IPS-NIHi7 (cell line): Measurements from ENCODE around the gene SUFU.
"Not testable (repeated sequence)": the region's sequence is repeated elsewhere in the genome, so short reads cannot be mapped to it uniquely, and the experiment has no call there.

ENCODE experiments used
- DNase-seq: peaks from one replicate; pipeline ENCODE4 v3.0.0; 2012; ENCODE audit warnings: mixed read lengths; ENCODE audit errors: extremely low spot score

The SUFU gene

DNA sequence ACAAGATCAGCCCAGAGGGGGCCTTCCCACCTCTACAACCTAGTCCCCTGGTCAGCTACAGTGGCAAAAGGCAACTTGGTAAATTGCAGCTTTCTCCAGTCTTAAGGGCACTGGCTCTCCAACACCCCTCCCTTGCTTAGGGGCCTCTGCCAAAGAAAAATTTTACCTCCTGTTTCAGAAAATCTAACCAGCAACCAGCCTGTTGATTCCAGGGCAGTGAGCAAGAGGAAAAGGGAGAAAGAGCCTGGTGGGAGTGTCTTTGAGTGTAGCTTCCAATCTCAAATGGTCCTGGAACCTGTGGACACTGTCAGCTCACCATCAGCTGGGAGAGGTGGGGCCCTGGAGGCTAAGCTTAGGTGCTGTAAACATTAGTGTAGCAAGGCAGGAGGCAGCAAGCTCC, 24.1 kb upstream of the SUFU start:
- no peak for DNase-seq

DNA sequence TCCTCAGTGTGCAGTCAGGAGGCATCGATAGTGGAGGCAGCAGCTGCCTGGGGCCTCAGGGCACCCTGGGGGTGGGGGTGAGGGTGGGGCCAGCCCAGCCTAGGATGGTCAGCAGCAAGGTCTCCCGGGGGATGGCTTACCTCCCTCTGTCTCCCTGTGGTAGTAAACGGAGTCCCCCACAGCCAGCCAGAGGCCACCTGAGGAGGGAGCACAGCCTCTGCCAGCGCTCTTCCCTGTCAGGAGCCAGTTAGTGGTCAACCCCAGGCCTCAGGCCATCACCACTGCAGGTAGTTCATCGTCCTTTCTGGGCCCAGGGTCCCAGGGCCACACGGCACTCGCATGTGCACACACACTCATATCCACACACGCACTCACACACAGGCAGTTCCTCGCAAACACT, 23.4 kb upstream of the SUFU start:
- no peak for DNase-seq

DNA sequence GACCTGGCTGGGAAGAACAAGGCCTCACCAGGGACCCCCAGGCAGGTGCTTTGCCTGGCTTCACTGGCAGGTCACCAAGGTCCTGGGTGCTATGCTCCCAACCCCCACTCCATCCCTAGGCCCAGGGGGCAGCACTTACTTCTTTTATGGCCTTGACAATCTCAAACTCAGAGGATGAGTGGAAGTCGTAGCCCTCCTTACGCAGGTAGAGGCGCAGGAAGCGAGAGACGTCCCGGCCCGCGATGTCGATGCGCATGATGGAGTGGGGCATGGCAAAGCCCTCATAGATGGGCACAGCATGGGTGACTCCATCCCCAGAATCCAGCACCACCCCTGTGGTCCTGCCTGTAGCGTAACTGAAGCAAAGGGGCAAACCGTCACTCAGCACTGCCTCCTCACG, 19.8 kb upstream of the SUFU start:
- no peak for DNase-seq

DNA sequence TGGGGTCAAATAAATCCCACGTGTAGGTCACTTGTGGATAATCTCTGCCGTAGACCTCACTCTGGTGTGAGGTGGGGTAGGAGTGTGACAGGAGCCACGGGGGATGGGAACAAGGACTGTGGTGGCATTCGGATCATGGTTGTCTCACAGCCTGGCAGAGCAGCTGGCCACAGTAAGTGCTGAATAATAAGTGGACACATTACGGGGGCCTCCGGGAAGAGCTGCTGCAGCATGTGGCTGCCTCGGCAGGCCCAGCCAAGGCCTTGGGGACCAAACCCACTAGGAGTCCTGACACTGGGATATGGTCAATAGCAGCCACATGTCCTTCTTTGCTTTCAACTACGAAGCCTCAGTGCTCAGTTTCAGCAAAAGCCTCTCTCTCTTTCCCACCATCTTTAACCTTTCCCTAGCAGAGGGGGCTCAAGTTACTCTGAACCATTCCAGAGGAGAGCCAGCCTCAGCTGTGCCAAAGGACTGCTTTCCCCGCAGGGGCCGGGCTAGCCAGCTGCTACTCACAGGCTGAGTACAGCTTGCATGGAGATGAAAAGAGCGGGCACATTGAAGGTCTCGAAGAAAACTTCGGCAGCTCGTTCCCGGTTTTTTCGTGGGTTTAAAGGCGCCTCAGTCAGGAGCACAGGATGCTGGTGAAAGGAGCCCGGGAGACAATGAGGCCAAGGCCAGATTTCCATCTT, 18.5 kb upstream of the SUFU start:
- no peak for DNase-seq

DNA sequence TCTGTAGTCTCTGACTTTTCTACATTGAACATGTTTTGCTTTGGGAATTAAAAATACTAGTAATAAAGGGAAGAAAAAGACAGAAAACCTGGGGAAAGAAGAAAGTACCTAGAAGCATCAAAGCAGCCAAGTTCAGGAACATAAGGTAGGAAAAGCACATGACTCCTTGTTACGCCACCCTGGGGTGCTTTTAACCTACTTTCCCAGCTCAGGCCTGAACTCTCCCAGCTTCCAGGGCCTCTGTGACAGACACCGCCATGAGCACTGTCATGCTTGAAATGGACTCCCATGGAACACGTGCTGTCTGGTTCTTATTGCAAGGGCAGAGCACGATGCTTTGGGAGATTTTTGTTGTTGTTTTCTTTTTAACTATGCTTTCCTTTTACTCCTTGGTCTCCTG, 12.6 kb upstream of the SUFU start:
- no peak for DNase-seq

DNA sequence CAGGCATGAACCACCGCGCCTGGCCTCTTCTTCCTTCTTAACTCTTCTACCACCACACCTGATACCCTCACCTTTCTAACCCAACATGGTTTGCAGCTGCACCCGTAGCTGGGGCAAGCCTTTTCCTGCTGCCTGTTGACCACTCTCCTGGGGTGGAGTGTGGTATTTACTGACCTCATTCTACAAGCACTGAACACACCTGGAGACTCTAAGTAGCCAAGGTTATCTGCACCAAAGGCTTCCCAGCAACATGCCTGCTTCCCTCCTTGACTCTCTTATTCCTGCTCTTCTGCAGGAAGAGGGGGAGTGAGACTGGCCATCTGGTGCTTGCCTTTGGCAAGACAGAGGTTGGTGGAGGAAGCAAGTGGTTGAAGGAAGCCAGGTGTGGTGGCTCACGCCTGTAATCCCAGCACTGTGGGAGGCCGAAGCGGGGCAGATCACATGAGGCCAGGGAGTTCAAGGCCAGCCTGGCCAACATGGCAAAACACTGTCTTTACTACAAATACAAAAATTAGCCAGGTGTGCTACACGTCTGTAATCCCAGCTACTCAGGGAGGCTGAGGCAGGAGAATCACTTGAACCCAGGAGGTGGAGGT, 11.3 kb upstream of the SUFU start:
- DNase-seq: no peak

DNA sequence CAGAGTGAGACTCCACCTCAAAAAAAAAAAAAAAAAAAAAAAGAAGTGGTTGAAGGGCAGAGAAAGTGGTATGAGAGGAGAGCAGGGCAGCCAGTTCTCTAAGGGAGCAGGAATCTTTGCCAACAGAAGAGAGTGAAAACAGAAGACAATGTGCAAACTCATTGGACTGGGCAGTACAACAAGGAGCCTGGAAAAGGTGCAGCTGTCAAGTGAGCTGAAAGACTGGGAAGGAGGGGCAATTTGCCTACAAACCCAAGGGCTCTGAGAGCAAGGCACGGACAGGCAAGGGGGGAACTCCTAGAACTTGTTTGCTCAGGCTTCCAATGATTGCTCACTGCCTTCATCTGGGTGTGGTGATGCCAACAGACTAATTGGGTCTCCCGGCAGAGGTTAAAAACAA, 10.8 kb upstream of the SUFU start:
- DNase-seq: no peak

DNA sequence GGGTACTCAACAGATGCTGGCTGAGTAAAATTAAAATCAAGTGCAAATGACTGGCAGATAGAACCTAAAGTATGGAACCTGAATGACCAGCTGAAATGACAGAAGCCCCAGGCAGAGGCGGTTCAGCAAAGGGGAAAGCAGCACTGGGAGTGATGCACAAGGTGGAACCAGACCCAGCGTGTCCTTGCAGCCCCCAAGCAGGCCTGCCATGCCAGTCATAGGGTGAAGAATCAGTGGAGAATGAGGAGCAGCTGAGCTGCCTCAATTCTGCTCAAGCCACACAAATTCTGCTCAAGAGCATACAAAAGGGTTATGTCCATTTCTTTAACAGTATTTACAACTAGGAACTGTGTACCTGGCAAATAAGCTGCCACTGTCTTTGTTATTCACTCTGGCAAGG, 10.0 kb upstream of the SUFU start:
- DNase-seq: no peak

DNA sequence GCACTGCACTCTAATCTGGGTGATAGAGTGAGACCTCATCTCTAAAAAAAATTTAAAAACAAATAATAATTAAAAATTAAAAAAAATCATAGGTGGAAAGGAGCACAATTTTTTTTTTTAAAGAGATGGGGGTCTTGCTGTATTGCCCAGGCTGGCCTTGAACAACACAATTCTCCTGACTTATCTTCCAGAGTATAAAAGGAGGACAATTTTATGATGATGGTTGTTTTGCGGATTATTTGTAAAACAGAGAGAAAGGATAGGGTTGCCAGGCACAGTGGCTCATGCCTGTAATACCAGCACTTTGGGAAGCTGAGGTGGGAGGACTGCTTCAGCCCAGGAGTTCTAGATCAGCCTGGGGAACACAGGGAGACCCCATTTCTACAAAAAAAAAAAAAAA, 6.2 kb upstream of the SUFU start:
- no peak for DNase-seq

DNA sequence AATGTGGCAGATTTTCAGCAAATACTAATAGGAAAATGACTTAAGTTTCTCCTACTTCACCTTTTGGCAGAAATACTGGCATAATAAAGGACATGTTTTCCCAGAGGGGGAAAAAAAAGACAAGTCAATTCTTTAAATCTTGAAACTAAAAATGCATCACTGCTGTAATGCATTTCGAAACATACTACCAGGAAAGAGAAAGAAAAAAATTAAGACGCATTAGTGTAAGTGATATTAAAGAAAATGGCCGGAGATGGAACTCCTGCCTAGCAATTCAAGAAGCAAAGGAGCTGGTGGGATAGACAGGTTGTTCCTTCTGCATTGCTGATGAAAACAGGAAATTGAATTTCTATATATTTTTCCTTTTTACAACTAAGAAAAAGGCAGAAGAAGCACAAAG, 4.4 kb upstream of the SUFU start:
- DNase-seq: no peak

DNA sequence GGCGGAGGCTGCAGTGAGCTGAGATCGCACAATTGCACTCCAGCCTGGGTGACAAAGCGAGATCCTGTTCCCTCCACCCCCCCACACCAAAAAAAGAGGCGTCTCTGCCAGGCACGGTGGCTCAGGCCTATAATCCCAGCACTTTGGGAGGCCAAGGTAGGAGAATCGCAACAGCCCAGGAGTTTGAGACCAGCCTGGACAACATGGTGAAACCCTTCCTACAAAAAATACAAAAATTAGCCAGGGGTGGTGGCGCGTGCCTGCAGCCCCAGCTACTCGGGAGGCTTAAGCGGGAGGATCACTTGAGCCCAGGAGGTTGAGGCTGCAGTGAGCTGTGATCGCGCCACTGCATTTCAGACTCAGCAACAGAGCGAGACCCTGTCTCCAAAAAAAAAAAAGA, 3.1 kb upstream of the SUFU start:
- not testable (repeated sequence) for DNase-seq

DNA sequence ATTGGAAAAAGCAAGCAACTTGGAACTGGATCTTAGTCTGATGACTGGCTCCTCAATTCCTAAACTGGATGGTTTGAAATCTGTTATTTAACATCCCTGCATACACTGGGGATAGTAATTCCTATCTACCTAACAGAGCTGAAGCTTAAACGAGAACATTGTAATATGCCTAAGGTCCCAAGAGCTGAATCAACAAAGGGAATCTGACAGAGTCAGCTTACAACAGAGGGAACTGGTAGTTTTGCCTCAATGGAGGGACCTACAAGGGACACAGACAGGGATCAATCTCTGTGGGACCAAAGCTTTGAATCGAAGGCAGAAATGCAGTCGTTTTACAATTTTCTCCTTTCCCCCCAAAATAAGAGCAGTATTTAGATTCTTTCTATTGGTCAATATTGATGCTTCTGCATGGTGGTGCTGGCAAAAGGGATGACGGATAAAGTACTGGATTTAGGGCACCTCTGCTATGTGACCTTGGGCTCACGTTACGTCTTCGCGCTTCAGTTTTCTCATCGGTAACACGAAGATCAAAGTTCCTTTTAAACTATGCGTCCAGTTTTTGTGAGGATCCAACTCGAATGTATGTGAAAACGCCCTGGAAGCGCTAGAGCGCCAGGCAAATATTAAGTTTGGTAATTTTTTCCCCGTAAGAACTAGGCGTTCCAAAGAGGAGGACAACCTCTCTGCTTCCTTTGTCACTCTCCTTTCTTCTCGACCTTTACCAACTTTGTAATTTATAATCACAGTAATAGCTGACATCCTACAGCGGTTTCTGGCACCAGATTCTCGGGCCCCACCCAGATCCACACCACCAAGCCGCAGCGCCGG, 2.4 kb upstream of the SUFU start:
- DNase-seq: no peak

DNA sequence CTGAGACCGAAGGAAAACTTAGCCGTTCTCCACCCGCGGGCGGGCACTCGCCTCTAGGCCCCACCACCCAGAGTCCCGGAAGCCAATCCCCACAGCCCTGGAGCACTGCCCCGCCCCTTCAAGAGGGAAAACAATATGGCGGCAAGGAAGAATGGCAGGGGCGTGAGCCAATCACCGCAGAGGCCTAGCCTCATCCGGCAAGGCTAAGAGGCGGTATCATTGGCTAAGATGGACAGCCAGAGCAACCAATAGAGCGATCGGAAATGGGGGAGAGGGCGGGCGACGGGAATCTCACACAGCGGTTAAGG, 1.8 kb upstream of the SUFU start:
- DNase-seq: peak; percentile 99

DNA sequence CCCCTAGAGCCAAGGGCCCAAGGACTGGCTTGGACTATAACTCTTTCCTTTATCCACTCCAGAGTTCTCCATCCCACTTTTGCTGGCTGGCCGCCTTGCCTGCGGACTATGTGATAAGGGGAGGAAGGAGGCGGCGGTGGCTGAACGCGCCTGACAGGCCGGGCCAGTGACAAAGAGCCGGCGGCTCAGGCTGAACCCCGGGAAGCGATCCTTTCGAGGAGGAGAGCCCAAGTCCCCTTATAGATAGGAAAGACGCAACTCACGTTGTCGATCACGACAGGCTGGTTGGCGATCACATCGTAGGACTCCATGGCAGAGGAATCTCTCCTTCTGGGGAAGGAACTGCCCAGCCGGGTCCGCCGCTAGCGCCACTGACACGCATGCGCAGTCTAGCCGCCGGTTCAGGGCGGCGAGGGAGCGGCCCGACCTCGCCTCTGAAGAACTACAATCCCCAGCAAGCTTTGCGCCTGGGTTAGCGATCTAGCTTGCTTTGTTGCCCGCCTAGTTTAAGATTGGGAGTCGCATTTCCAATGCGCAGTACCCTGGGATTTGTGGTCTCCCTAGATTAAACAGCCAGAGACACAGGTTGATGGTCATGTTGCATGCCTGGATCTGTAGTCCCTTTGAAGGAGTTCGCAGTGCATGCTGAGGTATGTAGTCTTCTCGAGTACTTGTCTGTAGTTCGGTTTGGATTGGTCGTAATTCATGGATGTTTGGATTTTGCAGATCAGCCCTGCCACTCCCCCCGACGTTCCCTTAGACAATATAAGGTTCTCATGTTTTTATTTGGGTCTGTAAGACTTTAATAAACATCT, 1.2 kb upstream of the SUFU start, which contains the start of gene ACTR1A:
Gene ACTR1A, minus strand, starts transcription at position 376 of the 815 bp plus-strand sequence. Its CDS starts 65 bp downstream, at position 311.
- DNase-seq: peak; percentile 87

DNA sequence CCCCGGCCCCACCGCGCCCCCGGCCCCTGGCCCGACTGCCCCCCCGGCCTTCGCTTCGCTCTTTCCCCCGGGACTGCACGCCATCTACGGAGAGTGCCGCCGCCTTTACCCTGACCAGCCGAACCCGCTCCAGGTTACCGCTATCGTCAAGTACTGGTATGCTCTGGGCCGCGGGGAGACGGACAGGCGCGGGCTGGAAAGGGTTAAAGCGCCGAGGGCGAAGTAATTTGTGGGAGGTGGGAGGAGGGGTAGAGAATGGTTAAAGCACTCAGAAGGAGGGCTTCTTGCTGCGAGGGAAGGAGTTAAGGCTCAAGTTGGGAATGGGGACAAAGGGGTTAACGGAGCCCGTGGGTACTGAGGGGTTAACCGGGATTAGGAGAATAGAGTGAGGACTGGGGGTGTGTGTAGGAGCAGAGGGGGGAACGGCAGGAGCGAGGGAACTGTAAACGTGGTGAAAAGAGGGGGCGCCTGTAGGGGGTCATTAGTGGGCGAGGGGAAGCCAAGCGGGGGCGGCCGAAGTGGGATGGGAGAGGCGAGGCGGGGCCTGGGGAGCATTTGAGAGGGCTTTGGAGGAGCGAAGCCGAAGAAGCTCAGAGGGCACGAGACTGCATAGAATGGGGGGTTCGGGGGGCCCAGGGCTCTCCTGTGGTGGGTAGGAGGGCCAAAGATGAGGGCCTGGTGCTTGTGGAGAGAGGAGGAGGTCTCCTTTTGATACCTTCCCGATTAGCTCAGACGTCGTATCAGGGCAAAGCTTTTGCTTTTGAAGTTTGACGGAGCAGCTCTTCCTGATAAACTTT, 605 bp downstream of the SUFU start:
- peak; percentile 52 for DNase-seq

DNA sequence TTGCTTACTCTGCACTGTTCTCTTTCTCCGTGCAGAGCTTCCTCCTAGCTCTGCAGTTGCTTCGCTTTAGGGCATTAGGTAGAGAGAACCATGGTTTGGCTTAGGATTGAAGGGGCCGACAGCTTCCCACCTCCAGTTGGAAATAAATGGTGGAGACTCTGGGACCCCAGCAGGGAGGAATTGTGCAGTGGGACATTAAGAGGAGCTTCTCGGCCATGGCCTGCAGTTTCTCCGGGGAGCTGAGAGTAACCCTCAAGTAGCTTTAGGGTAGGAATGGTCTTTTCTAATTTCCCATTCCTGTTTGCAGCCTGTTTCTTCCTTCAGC, 1.2 kb downstream of the SUFU start:
- DNase-seq: no peak

DNA sequence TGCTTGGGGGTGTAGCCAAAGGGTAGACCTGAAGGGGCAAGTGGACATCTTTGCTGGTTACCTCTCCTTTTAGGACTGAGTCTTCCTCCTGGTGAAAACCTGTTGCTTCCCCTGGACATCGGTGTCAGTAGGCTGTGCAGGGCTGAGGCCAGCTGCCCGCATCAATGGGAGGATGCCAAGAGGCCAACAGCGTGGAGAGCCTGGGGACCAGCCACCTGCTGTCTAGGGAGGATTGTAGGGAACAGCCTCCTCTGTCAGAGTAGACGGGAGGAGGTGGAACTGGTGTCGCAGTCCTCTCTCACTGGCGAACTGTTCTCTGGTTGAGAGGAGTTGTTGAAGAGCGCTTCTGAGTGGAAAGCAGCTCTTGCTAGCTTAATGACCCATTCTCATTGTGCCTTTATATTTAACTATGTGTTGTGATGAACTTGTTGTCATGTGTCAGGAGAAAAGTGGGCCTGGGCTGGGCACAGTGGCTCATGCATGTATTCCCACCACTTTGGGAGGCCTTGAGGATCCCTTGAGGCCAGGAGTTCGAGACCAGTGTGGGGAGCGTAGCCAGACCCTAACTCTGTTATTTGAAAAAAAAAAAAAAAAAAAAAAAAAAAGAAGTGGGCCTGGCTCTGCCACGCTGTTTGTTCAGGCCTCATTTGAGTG, 1.8 kb downstream of the SUFU start:
- DNase-seq: no peak

DNA sequence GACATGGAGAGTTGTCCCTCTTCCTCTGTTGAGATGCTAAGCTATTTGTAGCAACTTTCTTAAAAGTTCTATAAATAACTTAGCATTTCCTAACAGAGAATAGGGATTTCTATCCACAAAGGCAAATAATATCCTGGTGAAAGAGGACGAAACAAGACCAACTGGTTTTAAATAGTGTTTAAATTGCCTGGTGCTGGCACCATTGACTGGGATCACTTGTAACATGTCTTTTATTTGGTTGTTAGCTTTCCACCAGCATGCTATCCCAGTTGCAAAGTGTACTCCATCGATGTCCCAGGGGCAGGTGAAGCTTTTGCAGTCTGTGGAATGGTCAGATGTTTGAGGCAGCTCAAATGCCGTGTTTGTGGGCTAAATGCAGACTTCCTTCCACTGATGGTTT, 3.7 kb downstream of the SUFU start:
- DNase-seq: no peak

DNA sequence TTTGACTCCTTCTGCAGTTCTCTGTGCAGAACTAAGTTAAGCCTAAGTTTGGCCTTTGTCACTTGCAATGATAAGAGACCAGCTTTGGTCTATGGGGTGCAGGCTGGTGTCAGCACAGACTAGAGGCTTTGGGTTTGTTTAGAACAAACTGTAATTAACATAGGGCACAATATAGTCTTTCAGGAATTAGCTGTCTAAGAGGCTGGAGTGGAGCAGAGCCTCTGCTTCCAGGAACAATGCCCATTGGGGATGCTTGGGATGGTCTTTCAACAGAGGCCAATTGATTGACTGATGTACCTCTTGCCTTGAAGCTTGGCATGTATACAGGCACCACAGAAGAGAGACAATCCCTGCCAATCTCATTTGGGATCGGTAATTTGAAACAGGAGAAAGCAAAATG, 4.7 kb downstream of the SUFU start:
- no peak for DNase-seq

DNA sequence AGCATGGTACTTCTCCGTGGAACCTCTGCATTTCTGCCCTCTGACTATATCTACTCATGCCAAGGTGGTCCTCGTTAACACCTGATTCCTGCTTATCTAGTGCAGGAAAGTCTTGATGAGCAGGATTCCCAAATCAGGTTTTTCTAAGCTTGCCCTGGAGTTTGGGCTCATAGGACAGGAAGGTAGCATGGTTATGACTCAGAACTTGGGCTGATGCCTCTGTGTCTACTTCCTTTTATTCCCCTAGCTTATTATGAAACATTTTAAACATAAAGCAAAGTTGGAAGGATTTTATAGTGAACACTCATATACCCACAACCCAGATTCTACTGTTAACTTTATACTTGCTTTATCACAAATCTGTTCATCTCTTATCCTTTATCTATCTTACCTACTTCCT, 5.6 kb downstream of the SUFU start:
- no peak for DNase-seq
